ENCODE results near the gene PAWR.

PAWR gene

DNA sequence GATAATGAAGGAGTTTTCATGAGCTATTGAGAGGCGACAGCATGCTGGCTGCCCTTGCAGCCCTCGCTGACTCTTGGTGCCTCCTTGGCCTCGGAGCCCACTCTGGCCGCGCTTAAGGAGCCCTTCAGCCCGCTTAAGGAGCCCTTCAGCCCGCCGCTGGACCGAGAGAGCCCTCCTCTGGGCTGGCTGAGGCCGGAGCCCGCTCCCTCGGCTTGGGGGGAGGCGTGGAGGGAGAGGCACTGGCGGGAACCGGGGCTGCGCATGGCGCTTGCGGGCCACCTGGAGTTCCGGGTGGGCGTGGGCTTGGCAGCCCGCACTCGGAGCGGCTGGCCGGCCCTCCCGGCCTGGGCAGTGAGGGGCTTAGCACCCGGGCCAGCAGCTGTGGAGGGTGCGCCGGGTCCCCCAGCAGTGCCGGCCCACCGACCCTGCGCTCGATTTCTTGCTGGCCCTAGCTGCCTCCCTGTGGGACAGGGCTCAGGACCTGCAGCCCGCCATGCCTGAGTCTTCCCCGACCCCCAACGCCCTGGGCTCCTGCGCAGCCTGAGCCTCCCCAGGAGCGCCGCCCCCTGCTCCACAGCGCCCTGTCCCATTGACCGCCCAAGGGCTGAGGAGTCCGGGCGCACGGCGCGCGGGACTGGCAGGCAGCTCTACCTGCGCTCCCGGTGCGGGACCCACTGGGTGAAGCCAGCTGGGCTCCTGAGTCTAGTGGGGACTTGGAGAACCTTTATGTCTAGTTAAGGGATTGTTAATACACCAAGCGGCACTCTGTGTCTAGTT, 20.1 kb upstream of the PAWR start:
- CTCF ChIA-PET: no interaction called here
- POLR2A ChIA-PET: no interaction called here

DNA sequence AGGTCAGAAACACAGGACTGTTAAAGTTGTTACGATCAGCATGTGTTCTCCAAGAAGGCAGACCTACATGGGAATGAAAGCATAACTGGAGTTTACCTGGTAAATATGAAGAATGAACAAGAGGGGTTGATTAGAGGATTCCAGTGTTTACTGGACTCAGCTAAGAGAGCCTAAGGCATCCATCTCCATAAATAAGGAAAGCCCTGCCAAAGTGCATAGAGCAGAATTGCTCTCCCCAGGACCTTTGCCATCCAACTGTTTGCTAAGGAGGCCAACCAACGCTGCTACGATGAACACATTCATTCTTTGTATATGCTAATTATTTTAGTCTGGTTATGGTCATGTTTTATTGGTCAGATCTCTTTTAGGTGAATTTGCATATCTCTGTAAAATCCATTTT, 17.1 kb upstream of the PAWR start:
- CTCF ChIA-PET: no interaction called here
- no peak for TF ChIP-seq EGR2 (tag by site-specific recombination; IDR thresholded peaks at IDR 0.05; ENCODE audit: low read depth)
- no peaks in the 10 kb centered on the region for H3K9me3 ChIP-seq (ENCODE audit: control insufficient read depth, insufficient read depth, low read depth, low read length)
- no peak overlapping the region for H3K4me3 ChIP-seq (ENCODE audit: low read depth, low read length)
- POLR2A ChIA-PET: interaction anchor here (1.1 kb wide), 1 partner anchor 15 kb away, joined by 3 read pairs; no protein-coding TSS in a partner anchor
- H3K36me3 ChIP-seq (ENCODE audit: control insufficient read depth in 2 of 2, insufficient read depth in 1 of 2, low read length in 2 of 2): no peaks in the 10 kb centered on the region
- no peaks in the 10 kb centered on the region for H3K4me1 ChIP-seq (ENCODE audit: control insufficient read depth, insufficient read depth, low read length)
- no peak overlapping the region for H3K27ac ChIP-seq (ENCODE audit: extremely low read depth, low read depth, low read length)

More for the DNA sequence above, 20.1 kb upstream of the PAWR start:
- Histone ChIP-seq H3K27ac (ENCODE audit: extremely low read depth, low read depth, low read length) (no peak overlapping the region), H3K9me3 (ENCODE audit: control insufficient read depth, insufficient read depth, low read depth, low read length) (no peaks in the 10 kb centered on the region), H3K36me3 (ENCODE audit: control insufficient read depth in 2 of 2, insufficient read depth in 1 of 2, low read length in 2 of 2) (no peaks in the 10 kb centered on the region), H3K4me1 (ENCODE audit: control insufficient read depth, insufficient read depth, low read length) (no peaks in the 10 kb centered on the region), H3K4me3 (ENCODE audit: low read depth, low read length) (no peak overlapping the region)
- TF ChIP-seq BCL11B (tag by site-specific recombination; IDR thresholded peaks at IDR 0.05; ENCODE audit: low read depth): no peak
- TF ChIP-seq, protein P1, sequence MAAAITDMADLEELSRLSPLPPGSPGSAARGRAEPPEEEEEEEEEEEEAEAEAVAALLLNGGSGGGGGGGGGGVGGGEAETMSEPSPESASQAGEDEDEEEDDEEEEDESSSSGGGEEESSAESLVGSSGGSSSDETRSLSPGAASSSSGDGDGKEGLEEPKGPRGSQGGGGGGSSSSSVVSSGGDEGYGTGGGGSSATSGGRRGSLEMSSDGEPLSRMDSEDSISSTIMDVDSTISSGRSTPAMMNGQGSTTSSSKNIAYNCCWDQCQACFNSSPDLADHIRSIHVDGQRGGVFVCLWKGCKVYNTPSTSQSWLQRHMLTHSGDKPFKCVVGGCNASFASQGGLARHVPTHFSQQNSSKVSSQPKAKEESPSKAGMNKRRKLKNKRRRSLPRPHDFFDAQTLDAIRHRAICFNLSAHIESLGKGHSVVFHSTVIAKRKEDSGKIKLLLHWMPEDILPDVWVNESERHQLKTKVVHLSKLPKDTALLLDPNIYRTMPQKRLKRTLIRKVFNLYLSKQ (tag by site-specific recombination; IDR thresholded peaks at IDR 0.05; ENCODE audit: borderline replicate concordance): no peak
- TF ChIP-seq, protein P2, sequence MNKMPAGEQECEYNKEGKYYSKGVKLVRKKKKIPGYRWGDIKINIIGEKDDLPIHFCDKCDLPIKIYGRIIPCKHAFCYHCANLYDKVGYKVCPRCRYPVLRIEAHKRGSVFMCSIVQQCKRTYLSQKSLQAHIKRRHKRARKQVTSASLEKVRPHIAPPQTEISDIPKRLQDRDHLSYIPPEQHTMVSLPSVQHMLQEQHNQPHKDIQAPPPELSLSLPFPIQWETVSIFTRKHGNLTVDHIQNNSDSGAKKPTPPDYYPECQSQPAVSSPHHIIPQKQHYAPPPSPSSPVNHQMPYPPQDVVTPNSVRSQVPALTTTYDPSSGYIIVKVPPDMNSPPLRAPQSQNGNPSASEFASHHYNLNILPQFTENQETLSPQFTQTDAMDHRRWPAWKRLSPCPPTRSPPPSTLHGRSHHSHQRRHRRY (tag by site-specific recombination; IDR thresholded peaks at IDR 0.05): no peak
- TF ChIP-seq ZNF24 (tag by site-specific recombination; IDR thresholded peaks at IDR 0.05): no peak
- TF ChIP-seq ZBTB48 (tag by site-specific recombination; IDR thresholded peaks at IDR 0.05): no peak
- TF ChIP-seq ZNF324 (tag by site-specific recombination; IDR thresholded peaks at IDR 0.05): no peak
- TF ChIP-seq, protein P3, sequence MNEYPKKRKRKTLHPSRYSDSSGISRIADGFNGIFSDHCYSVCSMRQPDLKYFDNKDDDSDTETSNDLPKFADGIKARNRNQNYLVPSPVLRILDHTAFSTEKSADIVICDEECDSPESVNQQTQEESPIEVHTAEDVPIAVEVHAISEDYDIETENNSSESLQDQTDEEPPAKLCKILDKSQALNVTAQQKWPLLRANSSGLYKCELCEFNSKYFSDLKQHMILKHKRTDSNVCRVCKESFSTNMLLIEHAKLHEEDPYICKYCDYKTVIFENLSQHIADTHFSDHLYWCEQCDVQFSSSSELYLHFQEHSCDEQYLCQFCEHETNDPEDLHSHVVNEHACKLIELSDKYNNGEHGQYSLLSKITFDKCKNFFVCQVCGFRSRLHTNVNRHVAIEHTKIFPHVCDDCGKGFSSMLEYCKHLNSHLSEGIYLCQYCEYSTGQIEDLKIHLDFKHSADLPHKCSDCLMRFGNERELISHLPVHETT (tag by site-specific recombination; IDR thresholded peaks at IDR 0.05): no peak
- TF ChIP-seq ZNF624 (tag by site-specific recombination; IDR thresholded peaks at IDR 0.05): no peak
- no peak for TF ChIP-seq REPIN1 (tag by site-specific recombination; IDR thresholded peaks at IDR 0.05; ENCODE audit: low read depth)
- TF ChIP-seq ZNF596 (tag by site-specific recombination; IDR thresholded peaks at IDR 0.05): no peak
- no peak for TF ChIP-seq ZNF660 (tag by site-specific recombination; IDR thresholded peaks at IDR 0.05)
- no peak for TF ChIP-seq MZF1 (tag by site-specific recombination; IDR thresholded peaks at IDR 0.05; ENCODE audit: borderline replicate concordance)
- no peak for TF ChIP-seq ZBTB21 (tag by site-specific recombination; IDR thresholded peaks at IDR 0.05)
- TF ChIP-seq HOXC10 (CRISPR knock-in tag; IDR thresholded peaks at IDR 0.05): no peak

DNA sequence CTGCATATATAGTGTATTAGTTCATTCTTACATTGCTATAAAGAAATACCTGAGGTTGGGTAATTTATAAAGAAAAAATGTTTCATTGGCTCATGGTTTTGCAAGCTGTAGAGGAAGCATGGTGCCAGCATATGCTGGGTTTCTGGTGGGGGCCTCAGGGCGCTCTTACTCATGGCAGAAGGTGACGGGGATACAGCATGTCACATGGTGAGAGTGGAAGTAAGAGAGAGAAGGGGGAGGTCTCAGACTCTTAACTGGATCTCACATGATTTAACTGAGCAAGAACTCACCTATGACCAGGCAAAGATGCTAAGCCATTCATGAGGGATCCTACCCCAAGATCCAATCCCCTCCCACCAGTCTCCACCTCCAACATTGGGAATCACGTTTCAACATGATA, 15.9 kb upstream of the PAWR start:
- Histone ChIP-seq H3K4me3 (ENCODE audit: low read depth, low read length) (no peak overlapping the region), H3K4me1 (ENCODE audit: control insufficient read depth, insufficient read depth, low read length) (no peaks in the 10 kb centered on the region), H3K36me3 (ENCODE audit: control insufficient read depth in 2 of 2, insufficient read depth in 1 of 2, low read length in 2 of 2) (no peaks in the 10 kb centered on the region), H3K9me3 (ENCODE audit: control insufficient read depth, insufficient read depth, low read depth, low read length) (no peaks in the 10 kb centered on the region), H3K27ac (ENCODE audit: extremely low read depth, low read depth, low read length) (no peak overlapping the region)
- ChIA-PET CTCF (no interaction called here), POLR2A (no interaction called here)
- no peak for TF ChIP-seq ZNF174 (tag by site-specific recombination; IDR thresholded peaks at IDR 0.05)
- TF ChIP-seq ZNF416 (tag by site-specific recombination; IDR thresholded peaks at IDR 0.05): no peak
- TF ChIP-seq, protein P4, sequence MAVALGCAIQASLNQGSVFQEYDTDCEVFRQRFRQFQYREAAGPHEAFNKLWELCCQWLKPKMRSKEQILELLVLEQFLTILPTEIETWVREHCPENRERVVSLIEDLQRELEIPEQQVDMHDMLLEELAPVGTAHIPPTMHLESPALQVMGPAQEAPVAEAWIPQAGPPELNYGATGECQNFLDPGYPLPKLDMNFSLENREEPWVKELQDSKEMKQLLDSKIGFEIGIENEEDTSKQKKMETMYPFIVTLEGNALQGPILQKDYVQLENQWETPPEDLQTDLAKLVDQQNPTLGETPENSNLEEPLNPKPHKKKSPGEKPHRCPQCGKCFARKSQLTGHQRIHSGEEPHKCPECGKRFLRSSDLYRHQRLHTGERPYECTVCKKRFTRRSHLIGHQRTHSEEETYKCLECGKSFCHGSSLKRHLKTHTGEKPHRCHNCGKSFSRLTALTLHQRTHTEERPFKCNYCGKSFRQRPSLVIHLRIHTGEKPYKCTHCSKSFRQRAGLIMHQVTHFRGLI (tag by site-specific recombination; IDR thresholded peaks at IDR 0.05): no peak
- no peak for TF ChIP-seq ZNF302 (tag by site-specific recombination; IDR thresholded peaks at IDR 0.05; ENCODE audit: low read depth)
- no peak for TF ChIP-seq ZNF514 (tag by site-specific recombination; IDR thresholded peaks at IDR 0.05)
- no peak for TF ChIP-seq ZNF654 (tag by site-specific recombination; IDR thresholded peaks at IDR 0.05; ENCODE audit: low read depth)
- TF ChIP-seq KLF9 (tag by site-specific recombination; IDR thresholded peaks at IDR 0.05; ENCODE audit: low read depth): no peak
- TF ChIP-seq, protein P3 (tag by site-specific recombination; IDR thresholded peaks at IDR 0.05): no peak
- no peak for TF ChIP-seq ZNF16 (tag by site-specific recombination; IDR thresholded peaks at IDR 0.05; ENCODE audit: low read depth)
- no peak for TF ChIP-seq SALL2 (tag by site-specific recombination; IDR thresholded peaks at IDR 0.05; ENCODE audit: borderline replicate concordance)
